Dedifferentiated amniotic fluid mesenchymal stem cell (primary cell): ENCODE data around the gene RPL36A.

Experiments
- DNase-seq: peaks from one replicate; pipeline ENCODE4 v3.0.0-alpha.2; 2016; ENCODE audit errors: extremely low spot score

RPL36A gene

GRCh38 chrX:101393530-101394305 is 2.9 kb downstream of the RPL36A start:
- DNase-seq: no peak

GRCh38 chrX:101394372-101394771 is 3.6 kb downstream of the RPL36A start:
- DNase-seq: no peak

GRCh38 chrX:101395789-101396188 is 5.0 kb downstream of the RPL36A start:
- DNase-seq: no peak

GRCh38 chrX:101397779-101398178 is 7.0 kb downstream of the RPL36A start:
- no peak for DNase-seq

- DNase-seq: no peak
Observed at GRCh38 chrX:101398694-101399093, 7.9 kb downstream of the RPL36A start.

GRCh38 chrX:101399825-101400224 is 9.0 kb downstream of the RPL36A start:
- no peak for DNase-seq

GRCh38 chrX:101407167-101407747 is 16.4 kb downstream of the RPL36A start:
- no peak for DNase-seq

- peak; percentile 97 for DNase-seq
Observed at GRCh38 chrX:101407748-101408531, 17.1 kb downstream of the RPL36A start, which contains the start of the genes GLA and HNRNPH2. Gene GLA, minus strand, starts transcription at chrX:101407925. Its CDS starts 22 bp downstream, at chrX:101407903. Gene HNRNPH2, plus strand, starts transcription at chrX:101408222. Its CDS starts 3,767 bp downstream, at chrX:101411989.

- no peak for DNase-seq
Observed at GRCh38 chrX:101408532-101408841, 17.7 kb downstream of the RPL36A start.

- DNase-seq: no peak
Observed at GRCh38 chrX:101409043-101409442, 18.2 kb downstream of the RPL36A start.

GRCh38 chrX:101410461-101410860 is 19.6 kb downstream of the RPL36A start:
- no peak for DNase-seq

- no peak for DNase-seq
Observed at GRCh38 chrX:101411984-101412383, 21.2 kb downstream of the RPL36A start.

- peak; percentile 76 for DNase-seq
Observed at GRCh38 chrX:101415180-101416145, 24.7 kb downstream of the RPL36A start.

- peak; percentile 11 for DNase-seq
Observed at GRCh38 chrX:101416691-101417090, 25.9 kb downstream of the RPL36A start.

GRCh38 chrX:101417190-101417589 is 26.4 kb downstream of the RPL36A start:
- DNase-seq: peak; percentile 10

- DNase-seq: peak; percentile 14
Observed at GRCh38 chrX:101417981-101418841, 27.4 kb downstream of the RPL36A start.

- no peak for DNase-seq
Observed at GRCh38 chrX:101419489-101419888, 28.7 kb downstream of the RPL36A start.

- no peak for DNase-seq
Observed at GRCh38 chrX:101427954-101428353, 37.1 kb downstream of the RPL36A start.

- DNase-seq: no peak
Observed at GRCh38 chrX:101429934-101430333, 39.1 kb downstream of the RPL36A start.

GRCh38 chrX:101430457-101431078 is 39.8 kb downstream of the RPL36A start:
- DNase-seq: no peak
